Uterus (tissue), 4 donors: ENCODE results near the gene NOX4. TPM values are rescaled to one million over a fixed set of nuclear protein-coding genes. Genes with fewer than 3 reads are reported as not detected.

ENCODE experiments used
- DNase-seq, 2 donors: peaks; one replicate each; pipeline ENCODE4 v3.0.0-alpha.2; 2019 to 2020
- H3K27ac ChIP-seq, 2 donors: fragments of 200-600 bp; sonication (generic); 1 replicate in 1 of 2; 2 replicates in 1 of 2; pipeline ENCODE4 v1.5.1; 2016 to 2018
- H3K27me3 ChIP-seq, 2 donors: fragments of 200-600 bp; sonication (generic); one replicate each; pipeline ENCODE4 v1.5.1; 2018 to 2019; ENCODE audit warnings: control low read depth in 1 of 2
- H3K36me3 ChIP-seq, 2 donors: fragments of 200-600 bp; sonication (generic); one replicate each; pipeline ENCODE4 v1.5.1; 2019; ENCODE audit warnings: control low read depth in 1 of 2
- H3K4me1 ChIP-seq, 2 donors: fragments of 200-600 bp; sonication (generic); one replicate each; pipeline ENCODE4 v1.5.1; 2018 to 2019; ENCODE audit warnings: control low read depth in 1 of 2
- H3K4me3 ChIP-seq, 2 donors: fragments of 200-600 bp; sonication (generic); 1 replicate in 1 of 2; 2 replicates in 1 of 2; pipeline ENCODE4 v1.5.1; 2018 to 2019; ENCODE audit warnings: mild to moderate bottlenecking in 1 of 2
- H3K9me3 ChIP-seq, 2 donors: fragments of 200-600 bp; sonication (generic); one replicate each; pipeline ENCODE4 v1.5.1; 2019; ENCODE audit warnings: control low read depth in 1 of 2
- CTCF ChIP-seq, 4 experiments: fragments of 200-600 bp in 2 of 4; fragments of 450-650 bp in 2 of 4; sonication (generic) in 2 of 4; IDR thresholded peaks; one replicate each; pipeline ENCODE4 v1.5.1; 2016 to 2019; ENCODE audit warnings: antibody characterized with exemption in 4 of 4, mild to moderate bottlenecking in 2 of 4, moderate library complexity in 1 of 4
- POLR2A ChIP-seq, 2 donors: fragments of 450-650 bp; IDR thresholded peaks; one replicate each; pipeline ENCODE4 v1.6.1; 2016; ENCODE audit warnings: antibody characterized with exemption in 2 of 2, mild to moderate bottlenecking in 1 of 2, moderate library complexity in 1 of 2
- intact Hi-C: fragments of 100-400 bp; cut with DNase I; formaldehyde crosslinking; loops from one replicate; pipeline ENCODE4 v1.15.1; 2023; ENCODE audit warnings: low total_unique reads
- total RNA-seq, 4 donors: library from RNA; depleted of rRNA in 3 of 4; stranded (reverse); fragments of >200 nt in 3 of 4; gene quantifications; one replicate each; pipeline versions ENCODE4 v1.1.0 to v1.2.4, GENCODE V29; 2014 to 2023
- donor health status: DM: yes; HTN: yes; CAD: no.

NOX4 gene
- total RNA-seq, 4 donors from 2014 or later = 12.3 to 58.4 (median 27.9) TPM

DNA sequence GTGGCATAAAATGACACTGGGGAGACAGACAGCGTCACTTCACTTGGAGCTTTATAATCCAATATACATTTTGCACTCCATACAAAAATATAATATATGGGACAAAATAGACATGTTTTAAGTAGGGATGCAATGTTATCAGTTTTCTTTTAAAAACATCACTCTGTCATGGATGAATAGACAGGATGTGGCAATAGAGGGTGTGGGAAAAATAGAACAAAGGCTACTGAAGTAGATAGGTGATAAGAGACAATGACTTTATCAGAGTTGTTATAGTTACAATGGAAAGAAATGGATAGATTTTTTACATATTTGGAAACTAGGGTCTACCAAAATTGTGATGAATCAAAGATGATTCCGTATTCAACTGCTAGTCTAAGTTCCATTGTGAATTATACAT lies 13.1 kb upstream of the NOX4 start:
- TF ChIP-seq POLR2A (IDR thresholded peaks at IDR 0.05) (no peak), CTCF (IDR thresholded peaks at IDR 0.05) (no peak)
- Histone ChIP-seq H3K4me1 (no peaks in the 10 kb centered on the region), H3K27me3 (no peaks in the 10 kb centered on the region), H3K9me3 (no peaks in the 10 kb centered on the region), H3K4me3 (no peak overlapping the region), H3K36me3 (no peaks in the 10 kb centered on the region), H3K27ac (no peak overlapping the region)
- intact Hi-C loops = no loop called here
- DNase-seq = no peak

DNA sequence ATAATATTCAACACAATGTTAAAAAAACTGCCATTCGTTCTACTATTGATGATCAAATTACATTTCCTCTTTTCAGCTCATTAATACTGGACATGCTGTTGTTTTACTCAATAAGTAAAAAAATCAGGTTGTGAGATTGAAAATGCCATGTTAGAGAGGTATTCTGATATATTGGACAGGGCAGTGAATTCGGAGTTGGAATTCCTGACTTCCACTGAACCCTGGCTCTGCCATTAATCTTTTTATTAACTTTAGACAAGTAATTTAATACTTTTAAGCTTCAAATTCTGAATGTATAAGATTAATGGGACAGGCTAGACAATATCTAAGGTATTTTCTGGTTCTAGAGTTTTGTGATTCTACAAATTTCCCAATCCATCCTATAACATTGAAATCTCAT lies 12.2 kb upstream of the NOX4 start:
- Histone ChIP-seq H3K36me3 (no peaks in the 10 kb centered on the region), H3K4me1 (no peaks in the 10 kb centered on the region), H3K9me3 (no peaks in the 10 kb centered on the region), H3K27ac (no peak overlapping the region), H3K4me3 (no peak overlapping the region), H3K27me3 (no peaks in the 10 kb centered on the region)
- no peak for TF ChIP-seq POLR2A (IDR thresholded peaks at IDR 0.05)
- DNase-seq = no peak
- intact Hi-C loops = no loop called here

- Histone ChIP-seq H3K4me1 (no peaks in the 10 kb centered on the region), H3K36me3 (no peaks in the 10 kb centered on the region), H3K27ac (no peak overlapping the region), H3K4me3 (no peak overlapping the region), H3K9me3 (no peaks in the 10 kb centered on the region), H3K27me3 (no peaks in the 10 kb centered on the region)
- TF ChIP-seq CTCF (IDR thresholded peaks at IDR 0.05) = no peak
- no peak for TF ChIP-seq POLR2A (IDR thresholded peaks at IDR 0.05)
- intact Hi-C loops = no loop called here
- no peak for DNase-seq
Measured at GRCh38 chr11:89502301-89502700, 11.1 kb upstream of the NOX4 start.

- DNase-seq = no peak
- Histone ChIP-seq H3K9me3 (no peaks in the 10 kb centered on the region), H3K4me3 (no peak overlapping the region), H3K4me1 (no peaks in the 10 kb centered on the region), H3K27ac (no peak overlapping the region), H3K36me3 (no peaks in the 10 kb centered on the region), H3K27me3 (no peaks in the 10 kb centered on the region)
- intact Hi-C loops = no loop called here
- no peak for TF ChIP-seq POLR2A (IDR thresholded peaks at IDR 0.05)
Measured at GRCh38 chr11:89500336-89500735, 9.2 kb upstream of the NOX4 start.

GRCh38 chr11:89498845-89499448 lies 7.8 kb upstream of the NOX4 start:
- H3K27ac ChIP-seq = no peak overlapping the region
- intact Hi-C loops = no loop called here
- no peaks in the 10 kb centered on the region for H3K4me1 ChIP-seq
- TF ChIP-seq CTCF (IDR thresholded peaks at IDR 0.05) (no peak), POLR2A (IDR thresholded peaks at IDR 0.05) (no peak)
- no peaks in the 10 kb centered on the region for H3K9me3 ChIP-seq
- H3K4me3 ChIP-seq = no peak overlapping the region
- H3K27me3 ChIP-seq = no peaks in the 10 kb centered on the region
- H3K36me3 ChIP-seq = no peaks in the 10 kb centered on the region
- DNase-seq = no peak

GRCh38 chr11:89495951-89496350 lies 4.8 kb upstream of the NOX4 start:
- no peaks in the 10 kb centered on the region for H3K36me3 ChIP-seq
- DNase-seq = peak; percentile 16 to 38
- intact Hi-C loops = no loop called here
- no peak overlapping the region for H3K4me3 ChIP-seq
- no peaks in the 10 kb centered on the region for H3K4me1 ChIP-seq
- TF ChIP-seq POLR2A (IDR thresholded peaks at IDR 0.05) (no peak), CTCF (IDR thresholded peaks at IDR 0.05) (no peak)
- H3K27ac ChIP-seq = peak overlapping the region; percentile 30 to 40
- no peaks in the 10 kb centered on the region for H3K27me3 ChIP-seq
- H3K9me3 ChIP-seq = no peaks in the 10 kb centered on the region
